HG02571 (cell line): Measurements from ENCODE around the gene WDSUB1.

ENCODE experiments used
- ATAC-seq: cut with Tn5 transposase; IDR thresholded peaks from one replicate; pipeline ENCODE4 v1.9.1; 2021; ENCODE audit warnings: mild to moderate bottlenecking, moderate library complexity; ENCODE audit not compliant: unreplicated experiment

The WDSUB1 gene

DNA sequence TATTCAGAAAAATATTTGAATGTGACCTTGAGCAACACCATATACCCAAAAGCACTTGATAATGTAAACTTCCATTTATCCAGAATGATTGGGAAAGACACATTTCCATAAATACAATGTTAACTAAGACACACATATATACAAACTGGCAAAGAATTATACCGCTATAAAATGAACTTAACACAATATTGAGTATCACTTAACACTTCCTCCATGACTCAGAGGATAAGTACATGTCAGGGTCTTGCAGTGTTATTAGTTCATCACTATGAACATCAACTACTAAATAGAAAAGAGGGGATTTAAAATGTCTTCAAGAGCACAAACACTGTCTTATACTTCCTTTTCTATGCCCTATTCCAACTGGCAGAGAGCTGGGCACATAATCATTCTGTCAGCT is 18.6 kb downstream of the WDSUB1 start:
- ATAC-seq, result no peak

DNA sequence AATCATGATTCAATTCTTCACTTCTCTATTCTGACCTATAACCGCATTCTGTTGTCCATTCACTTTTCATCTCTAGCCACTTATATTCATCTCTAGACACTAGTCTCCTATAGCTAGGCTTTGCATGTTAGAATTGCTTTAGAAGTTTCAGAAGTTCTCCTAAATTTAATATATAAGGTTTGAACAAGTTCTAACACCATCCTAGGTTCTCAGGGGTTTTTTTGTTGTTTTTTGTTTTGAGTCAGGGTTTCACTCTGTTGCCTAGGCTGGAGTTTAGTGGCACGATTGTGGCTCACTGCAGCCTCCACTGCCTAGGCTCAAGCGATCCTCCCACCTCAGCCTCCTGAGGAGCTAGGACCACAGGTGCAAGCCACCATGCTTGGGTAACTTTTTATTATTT is 19.9 kb downstream of the WDSUB1 start:
- peak; percentile 78 for ATAC-seq

DNA sequence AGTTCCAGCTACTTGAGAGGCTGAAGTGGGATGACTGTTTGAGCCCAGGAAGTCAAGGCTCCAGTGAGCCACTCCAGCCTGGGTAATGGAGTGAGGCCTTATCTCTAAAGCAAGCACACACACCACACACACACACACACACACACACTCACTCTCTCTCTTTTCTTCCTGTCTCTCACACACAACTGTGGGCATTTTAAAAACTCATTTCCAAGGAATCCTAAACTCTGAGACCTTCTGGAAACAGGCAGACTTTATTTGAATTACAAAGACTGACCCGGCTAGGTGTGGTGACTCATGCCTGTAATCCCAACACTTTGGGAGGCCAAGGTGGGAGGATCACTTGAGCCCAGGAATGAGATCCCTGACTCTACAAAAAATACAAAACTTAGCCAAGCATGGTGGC is 21.3 kb downstream of the WDSUB1 start:
- ATAC-seq, result no peak

DNA sequence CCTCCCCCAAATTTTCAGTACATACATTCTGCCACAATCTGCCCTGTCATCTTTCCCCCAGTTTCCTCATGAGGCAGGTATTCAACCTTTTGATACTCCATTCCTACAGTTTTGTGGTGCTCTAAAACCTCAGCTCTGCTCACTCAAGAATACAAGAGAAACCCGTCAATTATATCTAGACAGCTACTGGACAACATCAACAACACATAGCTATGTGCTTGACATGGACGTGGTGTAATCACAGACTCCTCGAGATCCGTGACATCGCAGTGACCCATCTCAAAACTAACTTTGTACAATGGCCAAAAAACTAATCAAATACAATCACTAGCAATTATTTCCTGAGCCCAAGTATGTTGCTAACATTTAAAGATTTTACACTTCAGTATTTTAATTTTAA is 23.6 kb downstream of the WDSUB1 start:
- ATAC-seq, result no peak

DNA sequence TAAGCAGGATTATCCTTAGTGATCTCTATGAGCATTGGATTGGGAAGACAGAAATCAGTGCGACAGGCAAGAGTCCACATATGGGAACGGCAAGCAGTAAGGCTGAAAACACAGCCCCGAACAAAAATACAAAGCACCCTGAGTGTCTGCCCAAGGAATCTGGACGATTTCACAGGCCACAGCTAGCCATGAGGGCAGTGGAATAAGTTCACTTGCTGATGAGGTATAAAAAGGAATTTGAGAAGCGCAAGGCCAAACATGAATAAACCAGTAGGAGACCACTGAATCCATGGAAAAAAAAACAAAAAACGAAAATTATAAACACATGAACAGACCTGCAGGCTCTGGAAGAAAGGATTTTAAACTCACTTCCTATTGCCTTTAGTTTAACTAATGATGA is 24.3 kb downstream of the WDSUB1 start:
- no peak for ATAC-seq

DNA sequence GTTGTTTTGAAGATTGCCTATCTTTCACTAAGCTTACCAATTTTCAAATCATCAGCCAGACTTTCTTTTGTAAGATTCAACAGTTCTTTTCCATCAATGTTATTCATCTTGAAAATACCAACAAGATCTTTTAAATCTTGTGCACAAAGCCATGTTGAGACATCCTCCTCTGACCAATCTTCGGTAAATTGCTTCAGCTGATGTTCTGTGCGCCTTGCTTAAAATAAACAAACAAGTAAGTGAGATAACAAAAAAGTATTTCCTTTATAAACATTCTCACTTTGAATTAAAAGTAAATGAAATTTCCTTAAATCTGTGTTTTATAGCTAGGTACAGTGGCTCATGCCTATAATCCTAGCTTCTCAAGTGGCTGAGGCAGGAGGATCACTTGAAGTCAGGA is 30.3 kb downstream of the WDSUB1 start:
- ATAC-seq, result no peak

DNA sequence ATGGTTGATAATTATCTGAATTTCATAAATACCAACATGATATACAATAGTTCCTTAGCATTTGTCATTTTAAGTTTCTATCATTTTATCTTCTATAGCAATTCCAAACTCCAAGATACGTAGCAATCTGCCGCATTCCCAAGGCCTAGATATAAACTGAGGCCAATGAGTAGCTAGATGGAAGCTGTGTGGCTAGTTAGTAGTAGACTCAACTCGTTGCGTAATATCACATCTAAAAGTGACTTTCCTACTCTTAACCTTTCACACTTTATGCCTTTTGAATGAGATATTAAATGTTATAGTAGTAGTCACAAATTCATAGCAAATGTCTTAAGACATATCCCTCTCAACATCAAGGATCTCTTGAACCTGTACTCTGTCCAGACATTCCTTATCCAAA is 33.6 kb downstream of the WDSUB1 start:
- ATAC-seq, result no peak

DNA sequence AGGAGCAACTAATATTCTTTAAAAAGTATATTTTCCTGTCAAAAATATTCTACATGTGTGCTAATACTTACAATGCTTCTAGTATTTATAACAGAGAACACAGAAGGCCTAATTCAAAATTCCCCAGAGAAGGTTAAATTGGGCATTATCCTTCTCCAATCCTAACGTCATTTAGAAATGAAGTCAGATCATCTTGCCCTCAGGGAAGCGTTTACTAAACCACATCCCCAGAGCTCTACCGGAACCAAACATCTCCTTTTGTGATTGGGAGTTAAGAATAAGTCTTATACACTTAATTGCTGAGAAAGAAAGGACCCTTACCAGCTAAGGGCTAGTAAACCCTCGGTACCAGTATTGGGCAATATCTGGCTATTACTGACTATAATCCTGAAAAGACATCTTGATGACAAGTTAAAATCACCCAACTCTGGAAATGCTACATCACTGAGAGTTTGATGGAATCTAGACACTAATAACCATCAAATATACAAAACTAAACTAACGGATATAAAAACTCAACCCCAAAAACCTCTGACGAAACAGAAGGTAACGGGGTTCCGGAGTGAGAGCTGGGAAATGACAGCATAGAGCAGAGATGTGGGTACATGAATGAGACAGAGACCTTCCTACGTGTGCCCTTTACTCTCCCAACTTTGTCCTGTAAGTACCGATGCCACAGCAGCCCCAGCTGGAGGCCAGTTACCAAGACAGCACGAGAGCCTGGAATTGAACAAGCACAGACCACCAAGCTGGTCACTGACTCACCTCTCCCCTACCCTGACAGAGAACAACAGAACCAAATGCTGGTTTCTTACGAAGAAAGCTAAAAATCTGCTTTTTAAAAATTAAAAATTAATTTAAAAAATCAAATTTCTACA is 35.0 kb downstream of the WDSUB1 start:
- ATAC-seq, result no peak

DNA sequence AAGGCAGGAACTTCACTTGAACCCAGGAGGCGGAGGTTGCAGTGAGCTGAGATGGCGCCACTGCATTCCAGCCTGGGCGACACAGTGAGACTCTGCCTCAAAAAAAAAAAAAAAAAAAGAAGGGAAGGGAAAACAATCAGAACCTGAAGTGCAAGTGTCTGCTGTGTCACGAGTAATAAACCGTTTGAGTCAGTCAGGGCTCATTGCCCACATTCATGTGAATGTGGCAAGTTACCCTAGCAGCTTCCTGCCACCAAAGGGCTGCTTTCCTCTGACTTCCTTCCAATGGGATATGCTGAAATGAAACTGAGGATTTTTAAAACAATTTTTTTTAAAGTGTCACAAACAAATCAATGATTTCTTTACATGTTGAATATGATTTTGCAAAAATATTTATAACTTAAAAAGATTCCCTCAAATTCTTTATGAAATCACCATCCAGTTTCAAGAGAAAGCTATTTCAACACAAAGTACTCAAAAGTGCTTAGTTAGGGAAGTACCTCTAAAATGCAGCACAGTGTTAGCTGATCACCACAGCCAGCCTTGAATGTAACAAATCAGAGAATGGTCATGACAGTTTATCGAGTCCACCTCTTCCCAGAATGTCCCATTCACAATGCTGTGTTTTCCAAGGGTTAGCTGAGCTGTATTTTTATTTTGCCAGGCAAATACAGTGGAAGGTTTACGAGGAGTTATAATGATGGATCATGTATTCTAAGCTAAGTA is 36.4 kb downstream of the WDSUB1 start:
- peak; percentile 51 for ATAC-seq

DNA sequence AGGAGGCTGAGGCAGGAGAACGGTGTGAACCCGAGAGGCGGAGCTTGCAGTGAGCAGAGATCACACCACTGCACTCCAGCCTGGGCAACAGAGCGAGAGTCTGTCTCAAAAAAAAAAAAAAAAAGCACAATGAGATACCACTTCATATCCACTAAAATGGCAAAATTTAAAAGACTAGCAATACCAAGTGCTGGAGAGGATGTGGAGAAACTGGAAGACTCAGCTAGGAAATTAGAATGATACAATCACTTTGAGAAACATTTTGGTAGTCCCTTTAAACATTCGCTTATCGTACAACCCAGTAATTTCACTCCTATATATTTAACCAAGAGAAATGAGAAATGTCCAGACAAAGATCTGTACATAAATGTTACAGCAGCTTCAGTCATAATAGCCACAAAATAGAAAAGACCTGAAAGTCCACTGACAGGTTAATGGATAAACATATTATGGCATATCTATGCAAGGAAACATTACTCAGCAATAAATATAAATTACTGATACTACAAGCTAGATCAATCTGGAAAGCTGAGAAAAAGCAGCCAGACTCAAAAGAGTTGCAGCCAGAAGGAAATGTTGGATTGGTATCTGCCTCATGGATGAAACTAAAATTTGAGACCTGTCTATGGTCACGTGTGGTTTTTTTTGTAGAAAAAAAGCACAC is 40.0 kb downstream of the WDSUB1 start:
- ATAC-seq, result no peak

DNA sequence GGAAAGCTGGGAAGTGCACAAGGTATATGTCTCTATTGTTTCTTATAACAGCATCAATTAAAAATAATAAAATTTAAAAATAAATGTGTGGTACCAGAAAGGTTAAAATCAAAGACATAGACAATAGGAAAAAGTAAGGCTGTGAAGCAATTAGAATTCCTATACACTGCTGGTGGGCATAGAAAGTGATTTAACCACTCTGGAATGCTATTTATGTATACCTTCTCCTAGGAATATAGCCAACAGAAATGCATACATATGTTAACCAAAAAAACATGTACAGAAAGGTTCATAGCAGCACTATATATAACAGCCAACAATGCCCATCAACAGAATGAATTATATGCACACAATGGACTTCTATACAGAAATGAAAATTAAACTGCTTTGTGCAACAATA is 43.0 kb downstream of the WDSUB1 start:
- no peak for ATAC-seq

DNA sequence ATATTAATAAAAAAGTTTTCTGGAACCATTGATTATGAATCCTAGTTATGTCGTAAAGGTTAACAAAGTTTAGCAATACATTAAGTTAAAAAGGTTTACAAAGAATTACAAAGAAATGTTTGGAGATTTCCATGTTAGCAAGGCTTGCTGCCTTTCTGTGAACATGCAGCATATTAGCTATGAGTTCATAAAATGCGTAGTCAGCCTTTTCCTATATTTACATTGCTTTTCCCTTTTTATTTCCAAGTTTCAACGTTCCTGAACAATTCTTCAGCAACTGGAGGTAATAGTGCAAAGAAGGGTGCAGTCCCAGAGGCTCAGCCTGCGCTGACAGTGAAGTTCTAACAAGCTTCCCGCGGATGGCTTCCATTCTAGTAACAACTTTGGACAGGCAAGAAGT is 51.6 kb downstream of the WDSUB1 start:
- ATAC-seq, result no peak

DNA sequence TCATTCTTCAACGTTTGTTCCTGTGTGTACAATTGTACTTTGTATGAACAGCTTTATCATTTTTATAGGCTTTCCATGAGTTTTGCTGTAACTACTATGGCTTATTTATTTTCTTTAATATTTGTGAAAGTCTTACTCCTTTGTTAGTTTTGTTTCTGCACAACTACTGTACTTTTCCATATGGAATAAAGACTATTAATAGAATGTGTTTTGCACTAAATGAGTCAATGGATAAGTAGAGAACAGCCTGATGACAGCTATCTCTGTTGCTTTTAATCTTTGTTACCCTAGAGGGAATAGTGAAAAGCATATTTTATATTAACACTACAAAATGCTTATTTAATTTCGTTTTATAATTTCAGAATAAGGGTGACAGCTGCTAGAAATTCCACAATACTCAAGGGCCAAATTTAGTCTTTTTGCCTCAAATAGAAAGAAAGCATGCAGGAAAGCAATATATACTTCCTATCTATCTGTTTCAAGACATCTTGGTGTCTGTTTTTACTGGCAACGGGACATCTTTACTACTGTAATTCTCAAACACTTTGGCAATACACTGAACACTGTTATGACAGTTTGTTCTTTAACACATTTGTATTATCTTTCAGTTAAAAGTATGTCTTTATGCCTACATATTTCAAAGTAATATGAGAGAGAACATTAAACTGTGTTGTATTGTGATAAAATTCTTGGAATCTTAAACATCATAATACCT is 53.9 kb downstream of the WDSUB1 start:
- no peak for ATAC-seq

DNA sequence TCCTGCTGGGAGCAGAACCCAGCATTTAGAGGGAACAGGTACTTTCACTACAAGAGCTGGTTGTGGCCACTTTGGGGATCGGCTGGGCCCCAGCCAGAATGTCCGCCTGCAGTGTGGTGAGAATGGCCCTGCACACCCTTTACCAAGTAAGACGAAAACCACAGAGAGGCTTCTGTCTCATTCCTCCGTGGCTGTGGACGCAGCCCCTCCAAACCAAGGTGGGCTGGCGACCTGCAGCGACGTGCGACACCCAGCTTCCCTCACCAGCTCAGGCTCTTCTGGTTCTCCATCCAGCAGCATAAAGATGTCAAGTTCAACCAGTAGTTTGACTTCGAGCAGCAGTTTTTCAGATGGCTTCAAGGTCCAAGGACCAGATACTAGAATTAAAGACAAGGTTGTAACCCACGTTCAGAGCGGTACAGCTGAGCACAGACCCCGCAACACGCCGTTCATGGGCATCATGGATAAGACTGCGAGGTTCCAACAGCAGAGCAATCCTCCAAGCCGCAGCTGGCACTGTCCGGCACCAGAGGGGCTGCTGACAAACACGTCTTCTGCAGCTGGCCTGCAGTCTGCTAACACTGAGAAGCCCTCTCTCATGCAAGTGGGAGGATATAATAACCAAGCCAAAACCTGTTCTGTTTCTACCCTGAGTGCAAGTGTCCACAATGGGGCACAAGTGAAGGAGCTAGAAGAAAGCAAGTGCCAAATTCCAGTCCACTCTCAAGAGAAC is 56.2 kb downstream of the WDSUB1 start:
- no peak for ATAC-seq

DNA sequence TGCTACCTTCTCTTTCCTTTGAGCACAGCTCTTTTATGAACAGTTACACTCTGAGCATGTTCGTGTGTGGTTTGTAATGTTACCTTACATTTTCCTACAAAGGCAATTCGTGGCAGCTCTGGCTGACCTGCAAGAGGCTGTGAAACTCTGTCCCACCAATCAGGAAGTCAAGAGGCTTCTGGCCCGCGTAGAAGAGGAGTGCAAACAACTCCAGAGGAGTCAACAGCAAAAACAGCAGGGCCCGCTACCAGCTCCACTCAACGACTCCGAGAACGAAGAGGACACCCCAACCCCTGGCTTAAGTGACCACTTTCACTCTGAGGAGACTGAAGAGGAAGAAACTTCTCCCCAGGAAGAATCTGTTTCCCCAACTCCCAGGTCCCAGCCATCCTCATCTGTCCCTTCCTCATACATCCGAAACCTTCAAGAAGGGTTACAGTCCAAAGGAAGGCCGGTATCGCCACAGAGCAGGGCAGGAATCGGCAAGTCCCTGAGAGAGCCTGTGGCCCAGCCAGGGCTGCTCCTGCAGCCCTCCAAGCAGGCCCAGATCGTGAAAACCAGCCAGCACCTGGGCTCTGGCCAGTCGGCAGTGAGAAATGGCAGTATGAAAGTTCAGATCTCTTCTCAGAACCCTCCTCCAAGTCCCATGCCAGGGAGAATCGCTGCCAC is 56.9 kb downstream of the WDSUB1 start:
- ATAC-seq, result no peak

DNA sequence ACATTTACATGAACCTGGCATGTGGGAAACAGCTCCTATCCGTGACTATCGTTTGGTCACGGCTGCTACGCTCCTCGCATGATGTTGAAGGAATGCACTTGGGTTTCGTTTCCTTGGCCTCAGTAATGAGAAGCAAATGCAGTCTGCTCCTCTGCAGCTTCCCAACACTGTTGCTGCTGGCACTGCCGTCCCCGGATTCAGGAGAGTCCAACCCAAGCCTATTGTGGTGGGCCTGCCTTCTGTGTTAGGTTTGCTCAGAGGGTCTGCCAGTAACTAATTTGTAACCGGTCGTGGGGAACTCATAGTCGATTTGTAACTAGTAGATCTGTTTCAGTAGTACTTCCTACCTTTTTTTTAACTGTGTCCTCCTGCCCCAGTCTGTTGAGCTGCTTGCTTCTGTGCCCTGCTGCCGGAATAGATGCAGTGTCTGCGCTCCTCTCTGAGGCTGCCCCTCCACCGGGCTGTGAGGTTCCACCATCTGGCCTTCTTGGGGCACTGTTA is 58.4 kb downstream of the WDSUB1 start:
- no peak for ATAC-seq

DNA sequence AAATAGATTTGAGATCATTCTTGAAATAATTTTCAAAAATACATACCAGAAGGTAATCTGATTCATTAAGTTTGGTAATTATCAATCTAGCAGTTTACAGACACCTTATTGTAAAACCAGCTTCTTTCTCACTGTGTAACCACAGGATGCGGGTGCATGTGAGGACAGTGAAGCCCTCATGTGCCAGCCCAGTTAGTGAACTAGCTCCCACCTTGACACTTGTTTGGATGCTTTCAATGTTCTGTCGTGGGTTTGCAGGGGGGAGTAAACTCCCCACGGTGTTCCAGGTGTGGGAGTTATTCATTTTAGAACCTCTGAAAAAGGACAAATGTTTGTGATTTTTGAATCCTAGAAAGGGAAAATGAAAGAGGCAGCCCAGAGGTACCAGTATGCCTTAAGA is 59.0 kb downstream of the WDSUB1 start:
- ATAC-seq, result no peak

DNA sequence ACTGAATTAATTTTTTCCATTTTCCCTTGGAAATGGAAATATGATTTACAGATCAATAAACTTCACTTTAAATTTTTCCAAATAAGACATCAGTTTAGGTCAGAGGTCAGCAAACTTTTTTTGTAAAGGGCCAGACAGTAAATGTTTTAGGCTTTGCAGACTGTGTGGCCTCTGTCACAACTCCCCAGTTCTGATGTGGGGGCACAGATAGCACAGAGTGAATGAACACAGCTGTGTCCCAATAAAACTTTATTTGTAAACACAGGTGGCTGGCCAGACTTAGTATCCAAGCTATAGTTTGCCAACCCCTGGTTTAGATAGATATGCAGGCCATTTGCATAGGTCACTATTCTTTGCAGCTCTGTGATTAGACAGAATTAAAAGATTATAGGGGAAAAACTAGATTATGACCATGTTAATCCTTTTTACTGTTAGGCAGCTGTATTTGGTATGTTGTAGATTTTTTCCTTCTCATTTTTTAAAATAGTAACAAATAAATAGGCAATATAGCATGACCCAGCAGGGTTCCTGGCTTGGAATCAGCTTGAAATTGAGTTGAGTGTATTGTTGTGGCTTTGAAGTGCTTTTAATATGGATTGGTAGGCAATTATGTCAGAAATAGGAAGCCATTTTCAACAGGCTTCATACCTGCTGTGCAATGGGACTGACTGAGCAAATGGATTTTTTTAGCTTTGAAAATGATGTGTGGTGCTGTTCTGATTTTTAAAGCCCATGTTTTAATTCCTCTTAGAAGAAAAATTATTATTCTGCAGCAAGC is 59.7 kb downstream of the WDSUB1 start:
- ATAC-seq, result no peak

DNA sequence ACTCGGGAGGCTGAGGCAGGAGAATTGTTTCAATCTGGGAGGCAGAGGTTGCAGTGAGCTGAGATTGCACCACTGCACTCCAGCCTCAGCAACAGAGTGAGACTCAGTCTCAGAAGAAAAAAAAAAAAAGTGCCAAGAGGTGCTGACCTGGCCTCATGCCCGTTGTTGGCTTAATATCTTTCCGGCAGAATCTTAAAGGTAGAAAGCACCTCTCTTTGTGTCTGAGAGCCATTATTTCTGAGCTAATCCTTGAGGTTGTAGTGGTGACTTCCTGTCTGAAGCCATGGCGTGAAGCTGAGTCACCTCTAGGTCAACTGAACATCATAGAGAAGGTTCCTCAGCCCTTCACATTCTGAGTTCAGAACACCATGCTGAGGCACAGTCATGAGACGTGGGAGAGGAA is 60.4 kb downstream of the WDSUB1 start:
- ATAC-seq, result no peak
